Astrocyte (in vitro differentiated cells and primary cell): ENCODE data around the gene NR2C2.

Experiments used
- EZH2 ChIP-seq: IDR thresholded peaks from 2 replicates; pipeline ENCODE4 v1.6.1; 2012; ENCODE audit warnings: mild to moderate bottlenecking, low read length, inconsistent platforms; ENCODE audit not compliant: insufficient read depth
- TF ChIP-seq, protein P1 (sequence below): IDR thresholded peaks from 2 replicates; pipeline ENCODE4 v1.5.1; 2011; ENCODE audit warnings: low read depth, mild to moderate bottlenecking, inconsistent platforms, low read length, moderate library complexity; ENCODE audit not compliant: insufficient read depth

DNA sequence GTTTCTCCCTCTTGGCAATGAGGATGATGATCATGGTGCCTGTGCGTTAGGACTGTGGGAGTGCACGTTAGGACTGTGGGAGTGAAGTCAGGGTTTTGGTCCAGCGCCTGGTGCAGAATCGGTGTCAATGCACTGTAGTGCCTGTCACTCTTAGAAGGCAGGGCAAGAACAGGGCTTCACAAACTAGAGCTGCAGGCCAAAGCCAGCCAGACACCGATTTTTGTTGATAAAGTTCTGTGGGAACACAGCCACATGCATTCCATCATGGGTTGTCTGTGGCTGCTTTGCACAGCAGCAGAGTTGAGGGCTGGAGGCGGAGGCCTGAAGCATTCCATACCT lies 32.6 kb upstream of the NR2C2 start:
- TF ChIP-seq, protein P1, sequence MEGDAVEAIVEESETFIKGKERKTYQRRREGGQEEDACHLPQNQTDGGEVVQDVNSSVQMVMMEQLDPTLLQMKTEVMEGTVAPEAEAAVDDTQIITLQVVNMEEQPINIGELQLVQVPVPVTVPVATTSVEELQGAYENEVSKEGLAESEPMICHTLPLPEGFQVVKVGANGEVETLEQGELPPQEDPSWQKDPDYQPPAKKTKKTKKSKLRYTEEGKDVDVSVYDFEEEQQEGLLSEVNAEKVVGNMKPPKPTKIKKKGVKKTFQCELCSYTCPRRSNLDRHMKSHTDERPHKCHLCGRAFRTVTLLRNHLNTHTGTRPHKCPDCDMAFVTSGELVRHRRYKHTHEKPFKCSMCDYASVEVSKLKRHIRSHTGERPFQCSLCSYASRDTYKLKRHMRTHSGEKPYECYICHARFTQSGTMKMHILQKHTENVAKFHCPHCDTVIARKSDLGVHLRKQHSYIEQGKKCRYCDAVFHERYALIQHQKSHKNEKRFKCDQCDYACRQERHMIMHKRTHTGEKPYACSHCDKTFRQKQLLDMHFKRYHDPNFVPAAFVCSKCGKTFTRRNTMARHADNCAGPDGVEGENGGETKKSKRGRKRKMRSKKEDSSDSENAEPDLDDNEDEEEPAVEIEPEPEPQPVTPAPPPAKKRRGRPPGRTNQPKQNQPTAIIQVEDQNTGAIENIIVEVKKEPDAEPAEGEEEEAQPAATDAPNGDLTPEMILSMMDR: no peak
- TF ChIP-seq EZH2: no peak
